ENCODE measurements around the gene FAM3B. TPM values are rescaled to one million over a fixed set of nuclear protein-coding genes. Genes with fewer than 3 reads are reported as not detected.

FAM3B gene
- total RNA-seq, 1 donor from 2014 or later = not detected

DNA sequence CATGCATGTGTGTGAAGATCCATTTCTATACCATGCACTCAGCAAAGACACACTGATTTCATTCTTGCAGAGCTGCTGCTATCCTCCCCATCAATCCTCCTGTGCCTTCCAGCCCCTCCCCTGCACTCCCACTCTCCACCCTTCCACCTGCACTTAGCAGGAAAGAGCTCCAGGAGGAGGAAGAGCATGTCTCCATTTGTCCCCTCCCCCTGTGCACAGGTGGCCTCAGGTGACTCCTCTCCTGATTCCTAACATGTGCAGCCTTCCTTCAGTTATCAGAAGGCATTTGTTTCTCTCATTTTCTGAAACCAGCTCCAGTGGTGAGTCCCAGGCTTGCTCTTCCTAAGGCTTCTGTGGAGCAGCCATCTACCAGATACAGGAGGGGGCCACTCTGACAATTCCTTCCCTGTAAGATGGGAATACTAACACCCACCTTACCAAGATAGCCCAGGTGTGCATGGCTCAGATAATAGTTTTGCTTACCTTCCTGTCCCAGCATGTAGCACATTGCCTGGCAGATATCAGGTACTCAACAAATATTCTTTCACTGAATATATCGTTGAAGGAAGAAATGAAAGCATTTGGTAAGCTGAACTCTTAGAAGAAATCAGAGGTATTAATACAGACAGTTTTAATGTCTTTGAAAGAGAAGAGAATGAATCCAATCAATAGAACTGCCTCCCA is 21.9 kb upstream of the FAM3B start:
- Mint-ChIP-seq H3K9me3 (ENCODE audit: low read depth) (peaks cover 15% of the 10 kb centered on the region), H3K27me3 (ENCODE audit: low read depth) (peaks cover 26% of the 10 kb centered on the region), H3K36me3 (ENCODE audit: low read depth) (no peaks in the 10 kb centered on the region), H3K4me3 (ENCODE audit: unreplicated experiment) (no peak overlapping the region), H3K4me1 (ENCODE audit: low read depth) (peaks cover 3% of the 10 kb centered on the region), H3K27ac (ENCODE audit: unreplicated experiment) (no peak overlapping the region)
- TF ChIP-seq CTCF (IDR thresholded peaks at IDR 0.05) = no peak
- no peak for DNase-seq (ENCODE audit: low spot score)

DNA sequence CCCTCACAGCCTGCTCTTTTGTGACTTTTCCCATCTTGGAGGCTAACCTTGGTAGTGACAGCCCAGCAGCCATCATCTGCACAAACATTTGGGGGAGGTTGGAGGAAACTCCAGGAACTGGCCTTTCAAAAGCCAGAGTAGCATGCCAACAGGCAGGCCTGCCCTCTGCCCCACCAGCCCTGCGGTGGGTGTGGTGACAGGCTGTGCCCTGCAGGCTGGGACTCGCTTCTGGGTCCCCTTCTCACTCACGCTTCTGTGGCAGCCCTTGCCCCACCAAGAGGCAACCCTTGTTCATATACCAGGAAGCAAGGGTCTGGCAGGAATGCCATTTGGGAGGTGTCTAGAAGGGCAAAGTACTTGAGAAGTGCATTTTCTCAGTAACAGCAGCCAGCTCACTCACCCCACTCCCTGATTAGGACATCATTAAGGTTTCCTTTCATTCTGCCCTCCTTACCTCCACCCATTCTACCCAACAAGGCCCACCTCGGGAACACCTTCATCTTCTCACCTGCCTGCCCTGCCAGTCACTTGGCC is 20.8 kb upstream of the FAM3B start:
- Mint-ChIP-seq H3K27me3 (ENCODE audit: low read depth) (peaks cover 23% of the 10 kb centered on the region), H3K4me1 (ENCODE audit: low read depth) (no peaks in the 10 kb centered on the region)

DNA sequence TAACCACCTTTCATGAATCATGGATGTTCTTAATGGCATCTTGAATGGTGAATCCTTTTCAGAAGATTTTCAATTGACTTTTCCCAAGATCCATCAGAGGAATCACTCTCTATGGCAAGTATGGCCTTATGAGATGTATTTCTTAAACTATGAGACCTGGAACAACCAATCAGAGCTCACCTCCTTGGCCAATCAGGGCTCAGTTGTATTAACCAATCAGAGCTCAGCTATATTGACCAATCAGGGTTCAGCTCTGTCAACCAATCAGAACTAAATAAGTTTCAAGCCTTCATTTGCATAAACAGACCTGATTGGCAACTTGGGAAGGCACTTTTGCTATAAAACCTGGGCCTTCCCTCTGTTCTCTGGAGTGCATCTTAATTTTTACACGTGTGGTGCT is 13.6 kb upstream of the FAM3B start:
- no peak overlapping the region for H3K4me3 Mint-ChIP-seq (ENCODE audit: unreplicated experiment)
- peaks cover 19% of the 10 kb centered on the region for H3K27me3 Mint-ChIP-seq (ENCODE audit: low read depth)
- peaks cover 2% of the 10 kb centered on the region for H3K36me3 Mint-ChIP-seq (ENCODE audit: low read depth)
- H3K9me3 Mint-ChIP-seq (ENCODE audit: low read depth) = peaks cover 20% of the 10 kb centered on the region
- no peaks in the 10 kb centered on the region for H3K4me1 Mint-ChIP-seq (ENCODE audit: low read depth)
- no peak overlapping the region for H3K27ac Mint-ChIP-seq (ENCODE audit: unreplicated experiment)
- TF ChIP-seq CTCF (IDR thresholded peaks at IDR 0.05) = no peak
- DNase-seq (ENCODE audit: low spot score) = no peak

More for the DNA sequence above, 20.8 kb upstream of the FAM3B start:
- DNase-seq (ENCODE audit: low spot score) = no peak
- Mint-ChIP-seq H3K36me3 (ENCODE audit: low read depth) (no peaks in the 10 kb centered on the region), H3K9me3 (ENCODE audit: low read depth) (peaks cover 15% of the 10 kb centered on the region), H3K27ac (ENCODE audit: unreplicated experiment) (no peak overlapping the region), H3K4me3 (ENCODE audit: unreplicated experiment) (no peak overlapping the region)
- no peak for TF ChIP-seq CTCF (IDR thresholded peaks at IDR 0.05)

GRCh38 chr21:41304068-41304720 is 12.4 kb upstream of the FAM3B start:
- Mint-ChIP-seq H3K36me3 (ENCODE audit: low read depth) (peaks cover 2% of the 10 kb centered on the region), H3K27ac (ENCODE audit: unreplicated experiment) (no peak overlapping the region)

More at GRCh38 chr21:41304068-41304720, 12.4 kb upstream of the FAM3B start:
- Mint-ChIP-seq H3K27me3 (ENCODE audit: low read depth) (peaks cover 27% of the 10 kb centered on the region), H3K4me3 (ENCODE audit: unreplicated experiment) (no peak overlapping the region), H3K4me1 (ENCODE audit: low read depth) (no peaks in the 10 kb centered on the region), H3K9me3 (ENCODE audit: low read depth) (peaks cover 9% of the 10 kb centered on the region)
- no peak for TF ChIP-seq CTCF (IDR thresholded peaks at IDR 0.05)
- no peak for DNase-seq (ENCODE audit: low spot score)

All from chondrocyte (in vitro differentiated cells).